Hepatocyte (in vitro differentiated cells): ENCODE results near the gene PPP3CA.

ENCODE experiments used
- EZH2 ChIP-seq: fragments of 200-600 bp; sonication (generic); IDR thresholded peaks from 2 replicates; pipeline ENCODE4 v1.6.1; 2016; ENCODE audit warnings: antibody characterized with exemption, mild to moderate bottlenecking, borderline replicate concordance
- EZH2phosphoT487 ChIP-seq: fragments of 200-600 bp; sonication (generic); IDR thresholded peaks from one replicate; pipeline ENCODE4 v1.6.1; 2018; ENCODE audit warnings: antibody characterized with exemption, mild to moderate bottlenecking, low read depth, moderate library complexity; ENCODE audit not compliant: unreplicated experiment, severe bottlenecking
- TF ChIP-seq, protein P1 (sequence below): fragments of 200-600 bp; sonication (generic); IDR thresholded peaks from 2 replicates; pipeline ENCODE4 v1.5.1; 2016; ENCODE audit warnings: antibody characterized with exemption, mild to moderate bottlenecking; ENCODE audit not compliant: poor library complexity

GRCh38 chr4:101156619-101157310 lies 190.6 kb downstream of the PPP3CA start:
- TF ChIP-seq, protein P1, sequence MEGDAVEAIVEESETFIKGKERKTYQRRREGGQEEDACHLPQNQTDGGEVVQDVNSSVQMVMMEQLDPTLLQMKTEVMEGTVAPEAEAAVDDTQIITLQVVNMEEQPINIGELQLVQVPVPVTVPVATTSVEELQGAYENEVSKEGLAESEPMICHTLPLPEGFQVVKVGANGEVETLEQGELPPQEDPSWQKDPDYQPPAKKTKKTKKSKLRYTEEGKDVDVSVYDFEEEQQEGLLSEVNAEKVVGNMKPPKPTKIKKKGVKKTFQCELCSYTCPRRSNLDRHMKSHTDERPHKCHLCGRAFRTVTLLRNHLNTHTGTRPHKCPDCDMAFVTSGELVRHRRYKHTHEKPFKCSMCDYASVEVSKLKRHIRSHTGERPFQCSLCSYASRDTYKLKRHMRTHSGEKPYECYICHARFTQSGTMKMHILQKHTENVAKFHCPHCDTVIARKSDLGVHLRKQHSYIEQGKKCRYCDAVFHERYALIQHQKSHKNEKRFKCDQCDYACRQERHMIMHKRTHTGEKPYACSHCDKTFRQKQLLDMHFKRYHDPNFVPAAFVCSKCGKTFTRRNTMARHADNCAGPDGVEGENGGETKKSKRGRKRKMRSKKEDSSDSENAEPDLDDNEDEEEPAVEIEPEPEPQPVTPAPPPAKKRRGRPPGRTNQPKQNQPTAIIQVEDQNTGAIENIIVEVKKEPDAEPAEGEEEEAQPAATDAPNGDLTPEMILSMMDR = no peak
- TF ChIP-seq EZH2phosphoT487 (no peak), EZH2 (no peak)
